Right atrium auricular region (tissue), 2 donors: ENCODE measurements around the gene BTBD17. TPM values are rescaled to one million over a fixed set of nuclear protein-coding genes. Genes with fewer than 3 reads are reported as not detected.

Source experiments
- DNase-seq: peaks from one replicate; pipeline ENCODE4 v3.0.0-alpha.2; 2019; ENCODE audit warnings: low spot score
- H3K27ac ChIP-seq, 2 donors: fragments of 200-600 bp; sonication (generic); 1 replicate in 1 of 2; 2 replicates in 1 of 2; pipeline ENCODE4 v1.5.1; 2016 to 2019
- H3K27me3 ChIP-seq, 2 donors: fragments of 200-600 bp; sonication (generic); one replicate each; pipeline versions ENCODE4 v1.5.1 to v1.6.0; 2017 to 2019
- H3K36me3 ChIP-seq: fragments of 200-600 bp; sonication (generic); one replicate; pipeline ENCODE4 v1.5.1; 2016
- H3K4me1 ChIP-seq, 2 donors: fragments of 200-600 bp; sonication (generic); one replicate each; pipeline versions ENCODE4 v1.5.1 to v1.6.0; 2017 to 2019
- H3K4me3 ChIP-seq, 2 donors: fragments of 200-600 bp; sonication (generic); 1 replicate in 1 of 2; 2 replicates in 1 of 2; pipeline ENCODE4 v1.5.1; 2017 to 2019; ENCODE audit warnings: mild to moderate bottlenecking in 1 of 2, moderate library complexity in 1 of 2
- H3K9me3 ChIP-seq, 2 donors: fragments of 200-600 bp; sonication (generic); one replicate each; pipeline ENCODE4 v1.5.1; 2019
- total RNA-seq, 2 donors: library from RNA; depleted of rRNA; stranded (reverse); fragments of >200 nt; gene quantifications; one replicate each; pipeline ENCODE4 v1.1.0, GENCODE V29; 2016
- TF ChIP-seq, protein P1 (sequence below), 2 donors: fragments of 200-600 bp; sonication (generic); IDR thresholded peaks; one replicate each; pipeline ENCODE4 v1.5.1; 2019; ENCODE audit warnings: antibody characterized with exemption in 2 of 2

Gene BTBD17
- total RNA-seq, 2 donors from 2014 or later = not detected

DNA sequence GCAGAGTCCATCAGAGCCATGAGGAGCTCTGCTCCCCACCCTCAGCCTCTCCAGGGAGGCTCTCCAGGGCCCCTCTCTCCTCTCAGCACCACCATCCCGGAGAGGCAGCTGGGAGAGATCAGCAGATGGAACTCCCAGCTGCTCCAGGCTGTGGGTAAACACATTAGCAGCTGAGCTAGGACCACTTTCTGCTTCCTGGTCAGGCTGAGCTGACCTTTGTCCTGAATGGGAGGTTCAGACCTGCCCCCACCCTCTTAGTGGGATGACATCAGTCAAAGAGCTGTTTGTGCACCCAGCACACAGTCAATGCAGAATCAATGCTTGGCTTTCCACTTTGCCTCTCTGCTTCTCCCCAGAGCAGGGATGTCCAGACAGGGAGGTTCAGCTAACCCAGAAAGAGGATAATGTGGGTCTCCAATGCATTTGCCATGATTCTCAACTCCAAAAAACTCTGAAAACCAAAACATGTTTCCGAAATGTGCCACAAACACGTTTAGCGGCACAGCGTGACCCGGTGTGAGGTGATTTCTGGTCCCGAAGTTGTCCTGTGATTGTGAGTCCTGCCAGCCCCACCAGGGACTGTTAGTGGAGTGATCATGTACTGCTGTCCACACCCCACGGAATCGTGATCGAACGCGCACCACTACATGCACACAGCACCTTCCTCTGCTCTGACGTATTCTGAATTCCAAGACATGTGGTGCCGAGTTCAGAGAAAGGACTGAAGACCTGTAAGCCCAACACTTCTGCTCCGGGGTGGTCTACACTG, 12.4 kb upstream of the BTBD17 start:
- Histone ChIP-seq H3K9me3 (no peaks in the 10 kb centered on the region), H3K36me3 (no peaks in the 10 kb centered on the region), H3K4me3 (no peak overlapping the region), H3K27ac (no peak overlapping the region), H3K27me3 (no peaks in the 10 kb centered on the region), H3K4me1 (peaks cover 0 to 5% of the 10 kb centered on the region in 2 donors)
- DNase-seq = no peak
- TF ChIP-seq, protein P1, sequence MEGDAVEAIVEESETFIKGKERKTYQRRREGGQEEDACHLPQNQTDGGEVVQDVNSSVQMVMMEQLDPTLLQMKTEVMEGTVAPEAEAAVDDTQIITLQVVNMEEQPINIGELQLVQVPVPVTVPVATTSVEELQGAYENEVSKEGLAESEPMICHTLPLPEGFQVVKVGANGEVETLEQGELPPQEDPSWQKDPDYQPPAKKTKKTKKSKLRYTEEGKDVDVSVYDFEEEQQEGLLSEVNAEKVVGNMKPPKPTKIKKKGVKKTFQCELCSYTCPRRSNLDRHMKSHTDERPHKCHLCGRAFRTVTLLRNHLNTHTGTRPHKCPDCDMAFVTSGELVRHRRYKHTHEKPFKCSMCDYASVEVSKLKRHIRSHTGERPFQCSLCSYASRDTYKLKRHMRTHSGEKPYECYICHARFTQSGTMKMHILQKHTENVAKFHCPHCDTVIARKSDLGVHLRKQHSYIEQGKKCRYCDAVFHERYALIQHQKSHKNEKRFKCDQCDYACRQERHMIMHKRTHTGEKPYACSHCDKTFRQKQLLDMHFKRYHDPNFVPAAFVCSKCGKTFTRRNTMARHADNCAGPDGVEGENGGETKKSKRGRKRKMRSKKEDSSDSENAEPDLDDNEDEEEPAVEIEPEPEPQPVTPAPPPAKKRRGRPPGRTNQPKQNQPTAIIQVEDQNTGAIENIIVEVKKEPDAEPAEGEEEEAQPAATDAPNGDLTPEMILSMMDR (IDR thresholded peaks at IDR 0.05) = no peak

DNA sequence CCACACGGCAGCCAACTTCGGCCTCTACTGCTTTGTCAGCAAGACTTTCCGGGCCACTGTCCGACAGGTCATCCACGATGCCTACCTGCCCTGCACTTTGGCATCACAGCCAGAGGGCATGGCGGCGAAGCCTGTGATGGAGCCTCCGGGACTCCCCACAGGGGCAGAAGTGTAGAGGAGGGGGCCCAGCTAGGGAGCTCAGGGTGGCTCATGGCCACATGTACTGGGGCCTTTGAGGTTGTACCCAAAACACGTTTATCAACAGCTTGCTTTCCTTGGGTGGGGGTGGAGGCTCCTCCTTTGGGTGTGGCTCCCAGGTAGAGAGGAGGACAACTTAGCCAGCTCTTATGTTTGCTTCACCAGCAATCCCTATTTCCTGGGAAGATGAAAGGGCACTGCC, 10.8 kb upstream of the BTBD17 start:
- Histone ChIP-seq H3K27ac (no peak overlapping the region), H3K36me3 (no peaks in the 10 kb centered on the region), H3K4me3 (no peak overlapping the region), H3K9me3 (no peaks in the 10 kb centered on the region), H3K27me3 (no peaks in the 10 kb centered on the region), H3K4me1 (peaks cover 0 to 14% of the 10 kb centered on the region in 2 donors)
- TF ChIP-seq, protein P1 (IDR thresholded peaks at IDR 0.05) = no peak
- DNase-seq = no peak

DNA sequence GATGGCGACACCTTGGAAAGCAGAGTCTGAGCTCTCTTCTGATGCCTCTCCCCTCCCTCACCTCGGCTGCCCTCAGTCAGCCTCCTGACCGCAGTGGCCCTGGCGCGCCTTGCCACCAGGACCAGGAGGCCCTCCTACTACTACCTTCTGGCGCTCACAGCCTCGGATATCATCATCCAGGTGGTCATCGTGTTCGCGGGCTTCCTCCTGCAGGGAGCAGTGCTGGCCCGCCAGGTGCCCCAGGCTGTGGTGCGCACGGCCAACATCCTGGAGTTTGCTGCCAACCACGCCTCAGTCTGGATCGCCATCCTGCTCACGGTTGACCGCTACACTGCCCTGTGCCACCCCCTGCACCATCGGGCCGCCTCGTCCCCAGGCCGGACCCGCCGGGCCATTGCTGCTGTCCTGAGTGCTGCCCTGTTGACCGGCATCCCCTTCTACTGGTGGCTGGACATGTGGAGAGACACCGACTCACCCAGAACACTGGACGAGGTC, 10.0 kb upstream of the BTBD17 start:
- H3K4me3 ChIP-seq = no peak overlapping the region
- H3K27ac ChIP-seq = no peak overlapping the region
- H3K9me3 ChIP-seq = no peaks in the 10 kb centered on the region
- H3K36me3 ChIP-seq = no peaks in the 10 kb centered on the region
- DNase-seq = no peak
- no peaks in the 10 kb centered on the region for H3K27me3 ChIP-seq
- TF ChIP-seq, protein P1 (IDR thresholded peaks at IDR 0.05) = no peak
- H3K4me1 ChIP-seq = peaks cover 0 to 14% of the 10 kb centered on the region in 2 donors

DNA sequence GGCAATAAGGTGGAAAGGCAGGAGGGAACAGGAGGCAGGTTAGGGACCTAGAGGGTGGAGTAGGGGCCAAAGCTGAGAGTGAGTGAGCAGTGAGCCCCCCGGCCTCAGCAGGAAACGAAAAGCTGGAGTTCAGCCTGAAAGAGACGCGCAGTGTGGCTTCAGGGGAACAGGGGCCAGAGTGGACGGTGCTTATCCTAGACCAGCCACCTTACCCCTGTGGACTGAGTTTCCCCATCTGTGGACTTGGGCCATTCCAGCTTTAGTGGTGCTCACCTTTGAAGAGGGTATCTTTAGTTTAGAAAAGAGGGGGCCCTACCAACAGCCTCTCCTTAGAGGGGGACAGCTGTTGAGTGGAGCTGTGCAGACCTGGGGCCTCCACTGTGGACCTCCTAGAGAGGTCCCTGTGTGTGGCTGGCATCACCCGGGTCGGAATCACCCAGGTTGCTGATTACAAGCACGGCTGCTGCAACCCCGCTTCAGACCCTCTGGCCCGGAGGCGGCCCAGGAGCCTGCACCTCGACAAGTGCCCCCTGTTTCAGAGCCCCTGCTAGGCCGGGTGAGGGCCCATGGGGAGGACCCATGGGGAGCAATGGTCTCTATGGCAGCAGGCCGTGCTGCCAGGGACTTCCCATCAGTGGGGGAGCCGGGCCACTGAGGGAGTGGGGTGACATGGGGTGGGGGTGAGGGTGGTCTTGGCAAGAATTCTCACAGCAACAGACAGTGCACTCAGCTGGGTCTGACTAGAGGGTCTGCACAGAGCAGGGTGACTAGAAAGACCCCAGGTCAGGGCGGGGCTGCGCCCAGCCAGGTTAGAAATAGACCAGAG, 8.2 kb upstream of the BTBD17 start:
- Histone ChIP-seq H3K9me3 (no peaks in the 10 kb centered on the region), H3K4me1 (peaks cover 0 to 14% of the 10 kb centered on the region in 2 donors), H3K36me3 (no peaks in the 10 kb centered on the region), H3K27ac (no peak overlapping the region), H3K4me3 (no peak overlapping the region), H3K27me3 (no peaks in the 10 kb centered on the region)
- TF ChIP-seq, protein P1 (IDR thresholded peaks at IDR 0.05) = no peak
- DNase-seq = no peak

DNA sequence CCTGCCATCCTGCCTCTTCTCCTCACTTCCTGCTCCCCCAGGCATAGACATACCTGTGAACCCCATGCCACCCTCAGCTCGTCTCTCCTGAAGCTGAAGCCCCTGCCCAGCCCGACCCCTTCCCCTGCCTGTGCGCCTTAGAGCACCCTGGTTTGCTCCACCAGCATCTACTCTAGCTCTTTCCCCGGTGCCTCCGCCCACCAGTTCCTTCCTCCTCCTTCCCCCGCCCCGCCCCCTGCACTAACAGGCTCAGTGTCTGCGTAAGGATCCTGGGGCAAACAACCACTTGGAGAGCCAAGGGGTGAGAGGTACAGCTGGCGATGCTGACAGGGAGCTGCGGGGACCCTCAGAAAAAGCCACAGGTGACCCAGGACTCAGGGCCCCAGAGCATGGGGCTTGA, 7.6 kb upstream of the BTBD17 start:
- H3K4me3 ChIP-seq = no peak overlapping the region
- DNase-seq = no peak
- TF ChIP-seq, protein P1 (IDR thresholded peaks at IDR 0.05) = no peak
- peaks cover 0 to 14% of the 10 kb centered on the region in 2 donors for H3K4me1 ChIP-seq
- no peak overlapping the region for H3K27ac ChIP-seq
- no peaks in the 10 kb centered on the region for H3K27me3 ChIP-seq
- H3K36me3 ChIP-seq = no peaks in the 10 kb centered on the region
- no peaks in the 10 kb centered on the region for H3K9me3 ChIP-seq
